Lower leg skin (tissue), 3 donors: ENCODE results near the gene GPAM.

Source experiments
- POLR2A ChIP-seq, 2 donors: fragments of 450-650 bp; IDR thresholded peaks; one replicate each; pipeline ENCODE4 v1.6.1; 2016 to 2017; ENCODE audit warnings: antibody characterized with exemption in 2 of 2, mild to moderate bottlenecking in 1 of 2, moderate library complexity in 1 of 2
- TF ChIP-seq, protein P1 (sequence below), 3 donors: fragments of 450-650 bp; IDR thresholded peaks; one replicate each; pipeline ENCODE4 v1.5.1; 2016; ENCODE audit warnings: antibody characterized with exemption in 3 of 3, mild to moderate bottlenecking in 3 of 3, moderate library complexity in 2 of 3

- no peak for TF ChIP-seq POLR2A (IDR thresholded peaks at IDR 0.05)
- TF ChIP-seq, protein P1, sequence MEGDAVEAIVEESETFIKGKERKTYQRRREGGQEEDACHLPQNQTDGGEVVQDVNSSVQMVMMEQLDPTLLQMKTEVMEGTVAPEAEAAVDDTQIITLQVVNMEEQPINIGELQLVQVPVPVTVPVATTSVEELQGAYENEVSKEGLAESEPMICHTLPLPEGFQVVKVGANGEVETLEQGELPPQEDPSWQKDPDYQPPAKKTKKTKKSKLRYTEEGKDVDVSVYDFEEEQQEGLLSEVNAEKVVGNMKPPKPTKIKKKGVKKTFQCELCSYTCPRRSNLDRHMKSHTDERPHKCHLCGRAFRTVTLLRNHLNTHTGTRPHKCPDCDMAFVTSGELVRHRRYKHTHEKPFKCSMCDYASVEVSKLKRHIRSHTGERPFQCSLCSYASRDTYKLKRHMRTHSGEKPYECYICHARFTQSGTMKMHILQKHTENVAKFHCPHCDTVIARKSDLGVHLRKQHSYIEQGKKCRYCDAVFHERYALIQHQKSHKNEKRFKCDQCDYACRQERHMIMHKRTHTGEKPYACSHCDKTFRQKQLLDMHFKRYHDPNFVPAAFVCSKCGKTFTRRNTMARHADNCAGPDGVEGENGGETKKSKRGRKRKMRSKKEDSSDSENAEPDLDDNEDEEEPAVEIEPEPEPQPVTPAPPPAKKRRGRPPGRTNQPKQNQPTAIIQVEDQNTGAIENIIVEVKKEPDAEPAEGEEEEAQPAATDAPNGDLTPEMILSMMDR (IDR thresholded peaks at IDR 0.05) = no peak
Observed at GRCh38 chr10:112151524-112152039, 32.0 kb downstream of the GPAM start.
